Measurements from ENCODE around the gene PPP2R5C.

The PPP2R5C gene

DNA sequence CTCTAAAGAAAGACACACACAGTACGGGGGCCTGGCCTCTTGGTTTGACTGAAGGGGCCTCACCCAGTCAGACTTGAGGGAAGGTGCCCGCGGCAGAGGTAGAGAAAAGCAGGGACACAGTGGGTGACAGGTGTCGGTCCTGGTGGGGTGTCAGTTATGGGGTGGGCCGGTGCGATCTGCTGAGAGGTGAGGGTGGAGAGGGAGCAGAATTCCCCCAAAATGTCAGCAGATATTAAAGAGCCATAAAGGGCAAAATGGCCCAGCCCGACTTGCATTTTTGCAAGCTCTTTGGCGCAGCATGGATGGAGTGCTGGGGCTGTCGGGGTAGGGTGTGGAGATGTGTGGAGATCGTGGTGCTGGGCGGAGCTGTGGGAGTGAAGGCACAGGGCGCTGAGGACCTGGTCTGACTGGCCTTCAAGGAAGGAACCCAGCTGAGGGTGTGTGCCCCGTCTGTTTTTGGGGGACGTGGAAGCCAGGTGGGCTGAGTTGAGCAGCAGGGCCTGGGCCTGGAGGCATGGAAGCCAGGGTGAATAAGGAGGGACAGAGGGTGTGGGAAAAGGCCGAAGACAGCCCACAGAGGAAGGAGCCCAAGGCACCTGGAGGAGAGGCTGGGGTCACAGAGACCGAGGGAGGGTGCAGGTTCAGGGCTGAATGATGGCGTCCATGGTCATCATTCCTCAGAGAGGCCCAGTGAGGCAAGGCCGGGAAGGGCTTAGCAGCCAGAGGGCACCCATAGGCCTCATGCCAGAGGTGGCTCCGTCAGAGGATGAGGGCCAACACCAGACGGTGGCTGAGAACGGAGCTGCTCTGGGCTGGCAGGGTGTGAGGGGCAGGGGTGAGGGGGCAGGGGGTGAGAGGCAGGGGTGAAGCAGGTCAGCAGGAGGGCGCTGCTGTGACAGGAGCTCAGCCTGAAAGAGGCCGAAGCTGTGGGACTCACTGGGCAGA is 154.6 kb downstream of the PPP2R5C start:
- DNase-seq (ENCODE audit: low spot score) = no peak

DNA sequence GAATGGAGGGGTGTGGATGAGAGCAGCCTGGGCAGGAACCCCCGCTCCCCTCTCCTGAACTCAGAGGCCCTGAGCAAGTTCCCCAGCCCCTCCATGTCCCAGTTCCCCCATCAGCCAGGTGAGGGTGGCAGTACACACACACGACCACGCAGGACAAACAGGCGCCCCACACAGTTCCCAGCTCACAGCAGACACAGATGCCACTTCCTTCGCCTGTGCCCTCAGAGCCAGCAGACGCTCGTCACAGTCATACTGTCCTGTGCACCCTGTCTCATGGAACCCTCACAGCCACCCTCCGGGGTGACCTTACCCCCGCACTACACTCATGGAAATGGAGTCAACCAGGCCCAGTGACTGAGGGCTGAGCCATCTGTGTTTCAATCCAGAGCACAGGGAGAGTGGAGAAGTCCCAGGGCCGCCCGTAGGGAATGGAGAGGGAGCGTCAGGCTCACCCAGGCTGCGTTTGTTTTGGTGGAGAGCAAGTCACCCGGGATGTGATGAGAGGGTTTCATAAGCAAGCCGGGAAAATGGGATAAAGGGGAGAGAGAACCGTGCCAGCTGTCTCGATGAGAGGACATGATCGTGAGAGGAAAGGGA is 155.4 kb downstream of the PPP2R5C start:
- no peak for DNase-seq (ENCODE audit: low spot score)

DNA sequence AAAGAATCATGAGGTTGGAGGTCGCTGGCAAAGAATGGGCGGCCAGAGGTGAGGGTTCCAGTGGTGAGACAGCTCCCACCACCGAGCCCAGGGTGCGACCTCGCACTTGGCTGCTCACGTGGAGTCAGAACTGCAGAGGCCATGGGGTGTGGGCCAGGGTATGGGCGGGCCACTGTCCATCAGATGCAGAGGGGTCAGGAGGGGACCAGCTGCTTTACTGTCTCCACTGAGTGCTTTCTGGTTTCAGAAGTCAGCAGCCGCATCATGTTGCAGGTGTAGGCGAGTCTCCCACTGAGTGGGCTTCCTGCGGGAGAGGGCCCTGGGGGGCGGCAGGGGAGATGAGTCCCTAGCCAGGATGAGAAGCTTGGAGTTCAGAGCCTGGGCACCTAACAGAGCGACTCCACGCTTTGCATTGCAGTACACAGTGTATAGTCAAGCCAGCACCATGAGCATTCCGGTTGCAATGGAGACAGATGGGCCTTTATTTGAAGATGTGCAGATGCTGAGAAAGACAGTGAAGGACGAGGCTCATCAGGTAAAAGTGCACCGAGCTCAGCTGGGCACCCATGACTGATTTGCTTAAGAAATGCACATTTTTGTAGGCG is 156.0 kb downstream of the PPP2R5C start:
- no peak for DNase-seq (ENCODE audit: low spot score)

DNA sequence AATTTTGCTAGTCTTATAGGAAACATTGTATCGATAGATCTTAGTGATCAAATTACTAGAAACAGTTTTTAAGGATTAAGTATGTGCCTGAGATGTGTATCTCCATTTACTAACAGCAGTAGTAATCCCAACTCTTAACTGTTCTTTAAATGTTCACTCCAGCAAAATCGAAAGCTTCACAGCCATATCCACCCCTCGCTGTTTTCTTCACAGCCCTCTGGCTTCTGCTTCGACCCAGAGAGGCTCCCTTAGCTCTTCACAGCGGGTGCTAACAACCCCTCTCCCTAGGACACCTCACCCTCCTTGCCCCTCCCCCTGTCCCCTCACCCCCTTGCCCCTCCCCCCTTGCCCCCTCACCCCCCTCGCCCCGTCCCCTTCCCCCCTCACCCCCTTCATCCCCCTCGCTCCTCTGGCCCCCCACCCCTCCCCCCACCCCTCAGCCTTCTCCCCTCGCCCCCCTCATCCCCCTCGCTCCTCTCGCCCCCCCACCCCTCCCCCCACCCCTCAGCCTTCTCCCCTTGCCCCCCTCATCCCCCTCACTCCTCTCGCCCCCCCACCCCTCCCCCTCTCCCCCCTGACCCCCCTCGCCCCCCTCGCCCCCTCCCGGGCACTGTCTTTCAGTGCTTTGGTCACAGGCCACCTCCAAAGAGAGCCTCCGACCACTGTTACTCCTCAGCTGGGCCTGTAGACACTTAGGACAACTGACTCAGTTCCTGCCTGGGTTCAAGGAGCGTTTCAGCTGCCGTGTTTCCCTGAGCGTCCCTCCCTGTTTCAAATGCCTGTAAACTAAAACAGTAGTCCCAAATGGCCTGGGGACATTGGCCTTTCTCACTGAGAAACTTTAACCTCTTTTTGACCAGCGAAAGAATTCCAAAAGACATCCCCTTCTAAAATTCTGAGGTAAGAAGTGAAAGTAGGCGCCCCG is 156.8 kb downstream of the PPP2R5C start:
- DNase-seq (ENCODE audit: low spot score) = no peak

DNA sequence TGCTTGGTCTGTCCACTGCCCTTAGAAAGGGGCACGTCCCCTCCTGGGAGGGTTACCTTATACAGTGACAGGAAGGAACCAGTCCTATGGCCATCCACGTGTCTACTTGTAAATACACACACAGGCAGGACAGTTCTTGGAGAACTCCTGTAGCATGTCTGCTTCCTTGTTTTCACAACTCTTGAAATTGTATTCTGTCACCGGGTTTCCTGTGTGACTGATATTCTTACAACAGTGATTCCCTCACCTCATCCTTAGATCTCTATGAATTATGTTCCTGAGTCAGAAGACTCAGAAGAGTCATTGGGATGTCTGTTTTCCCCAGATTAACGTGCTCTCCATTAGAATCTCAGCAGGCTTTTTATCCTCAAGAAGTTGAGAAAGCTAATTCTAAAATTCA is 158.8 kb downstream of the PPP2R5C start:
- DNase-seq (ENCODE audit: low spot score) = no peak

DNA sequence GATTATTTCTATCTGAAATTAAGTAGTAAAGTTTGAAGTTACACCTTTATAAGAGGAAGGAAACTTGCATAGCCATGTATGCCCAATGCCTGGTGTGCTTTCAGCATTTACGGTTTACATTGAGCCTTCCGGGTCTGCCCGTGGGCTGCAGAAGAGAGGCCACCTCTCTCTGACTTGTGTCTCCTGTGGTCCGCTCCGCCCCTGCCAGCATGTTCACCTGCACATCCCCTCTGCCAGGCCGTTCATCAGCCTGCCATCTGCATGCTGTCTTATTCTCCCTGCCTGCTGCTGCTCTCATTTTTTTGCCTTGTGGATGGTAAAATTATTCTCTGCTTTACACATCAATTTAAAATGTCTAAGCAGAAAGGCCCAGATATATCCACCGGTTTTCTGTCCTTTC is 161.4 kb downstream of the PPP2R5C start:
- DNase-seq (ENCODE audit: low spot score) = no peak

DNA sequence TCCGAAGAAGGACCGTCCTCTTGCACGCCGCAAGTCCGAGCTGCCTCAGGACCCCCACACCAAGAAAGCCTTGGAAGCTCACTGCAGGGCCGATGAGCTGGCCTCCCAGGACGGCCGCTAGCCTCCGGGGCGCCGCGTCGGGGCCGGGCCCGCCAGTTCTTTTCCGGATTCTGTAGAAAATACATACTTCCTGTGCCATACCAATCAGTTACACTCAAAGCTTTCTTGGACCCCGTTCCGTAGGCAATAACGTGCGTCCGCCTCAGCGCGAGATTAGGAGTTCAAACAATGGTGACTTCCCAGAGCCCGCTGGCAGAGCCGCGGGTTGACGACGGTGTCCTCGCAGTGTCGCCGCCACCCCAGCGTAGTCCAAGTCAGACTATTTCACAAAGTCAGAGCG is 163.6 kb downstream of the PPP2R5C start:
- no peak for DNase-seq (ENCODE audit: low spot score)

DNA sequence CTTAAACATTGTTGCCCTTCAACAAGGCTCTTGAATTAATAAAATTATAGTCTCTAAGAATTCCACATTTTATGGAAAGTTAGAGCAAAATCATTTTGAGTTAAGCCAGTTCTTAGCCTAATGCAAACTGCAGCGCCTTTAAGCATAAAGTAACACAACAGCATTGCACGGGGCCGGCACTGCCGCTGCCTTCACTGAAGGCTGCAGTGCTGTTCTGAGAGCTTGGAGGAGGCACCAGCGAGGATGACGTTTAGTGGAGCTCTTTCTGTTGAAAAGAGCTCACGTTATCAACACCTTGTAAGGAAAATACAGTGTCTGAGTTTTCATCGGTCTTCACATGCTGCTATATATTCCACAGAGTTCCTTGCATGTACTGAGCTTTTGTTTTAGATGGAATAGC is 164.6 kb downstream of the PPP2R5C start:
- no peak for DNase-seq (ENCODE audit: low spot score)

DNA sequence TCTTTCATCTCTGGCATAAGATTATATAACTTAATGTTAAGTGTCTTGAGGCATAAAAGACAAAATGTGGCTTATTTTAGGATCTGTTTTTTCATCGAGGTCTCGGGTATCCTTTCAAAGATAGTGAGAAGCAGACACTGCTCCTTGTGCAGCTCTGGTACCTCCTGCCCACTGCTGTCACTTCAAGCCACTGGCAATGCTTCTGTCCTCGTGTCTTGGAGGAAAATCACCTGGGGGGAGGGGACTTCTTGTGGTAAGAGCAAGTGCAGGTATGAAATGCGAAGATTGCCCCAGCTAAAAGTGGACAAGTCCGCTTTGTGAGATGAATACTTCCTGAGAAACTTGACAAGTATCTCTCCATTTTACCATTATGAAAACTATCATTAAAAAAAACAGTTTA is 165.1 kb downstream of the PPP2R5C start:
- no peak for DNase-seq (ENCODE audit: low spot score)

DNA sequence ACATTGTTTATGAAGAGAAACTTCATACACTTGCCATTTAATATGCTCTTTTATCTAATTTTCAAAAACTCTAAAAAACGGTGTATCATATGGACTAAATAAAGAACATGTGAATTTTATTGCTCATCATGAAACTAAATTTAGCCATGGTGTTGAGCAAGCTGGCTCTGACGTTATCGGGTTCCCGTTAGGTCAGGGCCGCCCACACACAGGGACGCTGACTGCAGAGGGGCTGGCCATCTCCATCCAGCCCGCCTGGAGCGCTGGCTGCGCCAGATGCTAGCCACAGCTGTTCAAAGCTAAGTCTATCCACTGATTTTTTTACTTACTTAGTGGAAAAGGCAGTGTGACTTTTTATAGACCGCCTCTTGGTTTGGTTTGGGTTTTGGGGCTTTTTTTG is 166.3 kb downstream of the PPP2R5C start:
- DNase-seq (ENCODE audit: low spot score) = no peak

DNA sequence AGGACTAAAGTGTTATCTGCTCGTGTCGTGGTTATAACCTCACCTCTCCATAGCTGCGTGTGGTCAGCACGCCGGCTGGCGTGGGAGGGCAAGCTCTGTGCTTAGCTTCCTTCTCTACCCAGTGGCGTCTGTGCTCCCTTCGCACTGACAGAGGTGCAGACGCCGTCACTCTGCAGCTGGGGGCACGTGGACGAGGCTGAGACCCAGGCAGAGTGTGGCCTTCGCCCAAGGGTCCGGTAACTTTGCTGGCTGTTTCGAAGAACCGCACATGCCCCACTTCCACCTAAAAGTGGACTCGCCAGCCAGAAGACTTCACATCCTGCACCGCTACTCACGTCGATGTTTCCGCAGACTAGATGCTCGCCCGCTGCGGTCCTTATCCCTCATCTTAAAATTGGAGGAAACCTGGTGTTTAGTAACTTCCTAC is 166.9 kb downstream of the PPP2R5C start:
- no peak for DNase-seq (ENCODE audit: low spot score)

DNA sequence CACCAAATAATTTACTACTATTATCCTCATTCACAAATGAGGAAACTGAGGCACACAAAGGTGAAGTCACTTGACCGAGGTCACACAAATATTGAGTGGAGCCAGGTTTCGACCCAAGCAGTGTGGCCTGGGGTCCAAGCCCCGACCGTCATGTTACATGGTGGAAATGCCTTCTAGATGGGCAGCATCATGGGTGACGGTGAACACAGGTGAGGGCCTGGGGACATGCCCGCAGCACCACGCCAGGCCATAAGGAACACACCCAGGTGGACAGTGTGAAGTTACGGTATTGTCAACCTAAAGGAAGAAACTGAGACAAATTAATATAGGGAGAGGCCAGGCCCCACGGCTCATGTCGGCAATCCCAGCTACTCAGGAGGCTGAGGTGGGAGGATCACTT is 167.6 kb downstream of the PPP2R5C start:
- DNase-seq (ENCODE audit: low spot score) = no peak

DNA sequence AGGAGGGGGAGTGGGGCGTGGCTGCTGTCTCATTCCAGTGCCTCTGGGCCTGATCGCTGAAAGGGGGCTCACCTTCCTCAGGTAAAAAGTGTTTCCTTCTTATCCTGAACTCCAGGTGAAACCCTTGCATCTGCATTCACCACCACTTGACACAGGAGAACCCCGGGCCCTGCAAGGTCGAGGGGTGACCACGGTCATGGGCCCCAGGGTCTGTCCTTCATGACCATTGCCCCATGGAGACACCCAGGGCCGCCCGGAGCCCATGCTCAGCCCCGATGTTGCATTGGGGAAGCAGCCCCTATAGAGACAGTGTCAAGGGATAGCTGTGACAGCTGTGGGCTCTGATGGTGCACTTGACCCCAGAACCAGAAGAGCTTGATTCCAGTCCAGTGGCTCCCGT is 168.4 kb downstream of the PPP2R5C start:
- DNase-seq (ENCODE audit: low spot score) = no peak

DNA sequence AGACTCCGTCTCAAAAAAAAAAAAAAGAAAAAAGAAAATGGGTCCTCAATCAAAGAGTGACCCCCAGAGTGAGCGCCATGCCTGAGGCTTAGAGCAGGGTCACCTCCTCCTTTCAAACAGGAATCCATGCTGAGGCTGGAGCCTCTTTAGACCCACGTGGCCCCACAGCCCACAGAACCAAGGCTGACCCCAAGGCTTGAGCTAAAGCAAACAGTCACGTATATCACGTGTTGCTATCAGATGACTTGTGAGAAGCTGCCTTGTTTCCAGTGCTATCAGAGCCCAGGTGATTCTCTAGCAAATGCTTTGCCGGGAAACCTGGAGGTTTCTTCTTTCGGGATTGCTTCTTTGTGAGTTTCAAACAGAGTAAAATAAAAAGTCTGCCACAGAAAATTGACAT is 171.2 kb downstream of the PPP2R5C start:
- DNase-seq (ENCODE audit: low spot score) = no peak

DNA sequence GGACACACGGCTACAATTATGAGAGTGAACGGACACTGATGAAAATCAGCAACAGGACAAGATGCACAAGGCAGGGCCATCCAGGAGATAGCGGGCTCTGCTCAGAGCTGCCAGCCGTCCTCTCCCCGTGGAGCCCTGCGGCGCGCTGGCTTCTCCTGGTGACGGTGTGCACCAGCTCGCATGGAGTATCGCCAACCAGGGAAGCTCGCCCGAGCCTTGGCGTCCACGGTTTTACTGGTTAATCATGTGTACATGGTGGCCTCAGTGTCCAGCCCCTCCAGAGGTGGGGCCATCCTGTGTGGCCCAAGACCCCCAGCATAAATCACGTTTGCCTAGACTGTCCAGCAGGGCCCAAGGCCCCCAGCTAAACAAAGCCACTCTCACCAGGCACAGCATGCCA is 171.7 kb downstream of the PPP2R5C start:
- DNase-seq (ENCODE audit: low spot score) = no peak

DNA sequence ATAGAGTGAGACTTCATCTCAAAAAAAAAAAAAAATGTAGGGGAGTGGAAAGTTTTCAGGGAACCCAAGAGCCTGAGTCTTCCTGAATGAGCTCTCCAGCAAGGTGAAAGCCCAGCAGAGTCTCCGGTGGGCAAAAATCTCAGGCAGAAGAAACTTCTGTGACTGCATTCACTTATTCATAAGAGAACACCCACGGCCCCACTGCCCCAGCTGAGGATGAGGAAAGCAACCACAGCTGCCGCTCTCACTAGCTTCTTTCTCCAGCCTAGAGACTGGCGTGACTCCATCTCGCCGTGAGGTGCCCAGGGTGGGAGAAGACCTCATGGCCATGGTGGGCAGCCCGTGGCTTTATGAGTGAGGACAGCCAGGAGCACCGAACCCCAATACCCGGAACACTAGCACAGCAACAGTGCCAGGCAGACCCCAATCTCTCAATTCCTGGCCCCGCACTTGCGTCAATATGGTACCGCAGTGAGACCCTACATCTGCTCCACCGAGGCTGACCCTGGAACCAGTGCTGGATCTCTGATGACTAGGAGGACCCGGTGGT is 173.2 kb downstream of the PPP2R5C start:
- DNase-seq (ENCODE audit: low spot score) = no peak

DNA sequence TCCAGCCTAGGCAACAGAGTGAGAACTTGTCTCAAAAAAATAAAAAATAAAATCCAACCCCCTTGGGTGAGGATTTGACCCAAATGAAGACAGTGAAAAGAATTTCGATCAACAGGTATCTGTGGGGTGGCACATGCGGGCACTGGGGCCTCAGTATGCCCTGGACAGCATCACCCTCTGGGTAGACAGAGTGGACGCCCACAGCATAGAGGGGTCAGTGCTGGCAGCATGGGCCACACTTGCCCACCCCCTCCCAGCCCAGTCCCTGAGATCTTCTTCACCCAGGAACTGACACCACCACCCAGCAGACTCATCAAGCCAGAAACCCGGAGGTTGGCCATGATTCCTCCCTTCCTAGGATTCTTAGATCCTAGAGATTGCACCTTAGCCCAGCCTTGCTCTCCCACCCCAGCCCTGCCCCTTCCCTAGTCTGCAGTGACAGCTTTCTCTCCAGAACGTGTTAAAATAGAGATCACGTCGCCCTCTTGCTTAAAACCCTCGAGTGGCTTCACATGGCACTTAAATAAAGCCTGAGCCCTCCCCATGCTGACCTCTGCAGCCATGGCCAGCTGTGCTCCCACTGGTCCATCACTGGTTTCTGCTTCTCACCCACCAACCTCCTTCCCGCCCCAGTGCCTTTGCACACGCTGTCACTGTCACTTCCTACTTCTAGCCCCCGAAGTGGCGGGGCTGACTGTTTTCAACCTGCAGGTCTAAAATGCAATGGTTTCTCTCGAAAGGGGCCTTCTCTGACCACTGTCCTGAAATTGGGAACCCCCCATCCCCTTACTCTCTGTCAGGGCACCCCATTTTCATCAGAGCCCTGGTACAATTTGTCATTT is 176.6 kb downstream of the PPP2R5C start:
- no peak for DNase-seq (ENCODE audit: low spot score)

DNA sequence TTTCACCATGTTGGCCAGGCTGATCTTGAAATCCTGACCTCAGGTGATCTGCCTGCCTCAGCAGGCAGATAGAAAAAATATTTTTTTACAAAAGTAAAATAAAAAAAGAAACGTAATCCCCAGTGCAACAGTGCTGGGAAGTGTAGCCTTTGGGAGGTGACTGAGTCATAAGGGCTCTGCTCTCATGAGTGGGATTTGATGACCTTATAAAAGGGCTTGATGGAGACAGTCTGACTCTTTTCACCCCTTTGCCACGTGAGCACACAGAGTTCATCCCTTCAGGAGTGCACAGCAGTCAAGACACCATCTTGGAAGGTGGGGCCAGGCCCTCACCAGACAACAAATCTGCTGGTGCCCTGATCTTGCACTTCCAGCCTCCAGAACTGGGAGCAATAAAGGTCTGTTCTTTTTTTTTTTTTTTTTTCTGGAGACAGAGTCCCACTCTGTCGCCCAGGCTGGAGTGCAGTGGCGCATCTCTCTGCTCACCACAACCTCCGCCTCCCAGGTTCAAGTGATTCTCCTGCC is 178.2 kb downstream of the PPP2R5C start:
- DNase-seq (ENCODE audit: low spot score) = no peak

DNA sequence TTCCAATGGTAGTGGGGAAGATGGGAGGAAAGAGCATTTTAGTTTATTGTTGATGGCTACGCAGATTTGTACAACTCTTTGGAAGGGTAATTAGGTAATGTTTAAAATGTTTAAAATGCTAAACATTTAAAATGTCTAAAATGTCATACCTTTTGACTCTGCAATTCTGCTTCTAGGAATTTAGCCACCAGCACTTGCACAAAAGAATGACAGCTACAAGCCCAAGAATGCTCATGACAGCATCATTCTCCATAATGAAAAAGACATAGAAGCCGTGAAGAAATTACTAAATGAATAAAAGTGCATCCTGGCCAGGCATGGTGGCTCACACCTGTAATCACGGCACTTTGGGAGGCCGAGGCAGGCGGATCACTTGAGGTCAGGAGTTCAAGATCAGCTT is 182.9 kb downstream of the PPP2R5C start:
- DNase-seq (ENCODE audit: low spot score) = no peak

DNA sequence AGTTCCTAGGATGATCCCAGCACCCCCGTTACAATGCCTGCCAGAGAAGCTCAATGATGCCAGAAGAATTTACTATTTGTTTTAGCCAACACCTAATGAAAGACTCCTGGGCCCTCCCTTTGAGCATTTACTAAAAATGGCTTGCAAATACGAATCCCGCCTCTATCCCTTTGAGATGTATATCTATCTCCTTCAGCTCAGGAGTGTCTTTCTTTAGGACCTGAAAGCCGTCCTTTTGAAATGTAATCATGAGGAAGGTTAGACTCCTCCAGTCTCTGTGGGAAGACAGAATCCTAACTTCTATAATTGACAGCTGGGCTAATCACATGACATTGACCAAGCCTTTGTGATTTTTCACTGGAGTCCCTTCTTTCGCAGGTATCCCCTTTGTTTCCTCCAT is 183.7 kb downstream of the PPP2R5C start:
- no peak for DNase-seq (ENCODE audit: low spot score)
